AG04450 (cell line): ENCODE data around the gene LUC7L3. TPM values are rescaled to one million over a fixed set of nuclear protein-coding genes. Genes with fewer than 3 reads are reported as not detected.

Source experiments
- CTCF ChIA-PET: fragments of 300-600, 350-600 bp; formaldehyde crosslinking; extraction: SDS; loops from one replicate; lab custom pipeline; 2022; ENCODE audit warnings: antibody characterized with exemption, inconsistent platforms; lab: Charles Lee
- POLR2A ChIA-PET: fragments of 350-600 bp; formaldehyde crosslinking; extraction: SDS; loops from one replicate; lab custom pipeline; 2021; ENCODE audit warnings: antibody characterized with exemption, inconsistent platforms; lab: Yijun Ruan, JAX
- DNase-seq: peaks from one replicate; pipeline ENCODE4 v3.0.0-alpha.2; 2011; ENCODE audit warnings: low read depth, low spot score
- H3K27ac ChIP-seq: one replicate; pipeline ENCODE4 v1.5.1; 2012; ENCODE audit warnings: low read depth, low read length, control low read depth
- H3K27me3 ChIP-seq: one replicate; pipeline ENCODE4 v1.6.0; 2012; ENCODE audit warnings: low read length; ENCODE audit not compliant: control insufficient read depth, insufficient read depth
- H3K4me3 ChIP-seq: 2 replicates; pipeline ENCODE4 v1.5.1; 2011; ENCODE audit warnings: mild to moderate bottlenecking, low read depth, low read length, control low read depth
- H3K9me3 ChIP-seq: 2 replicates; pipeline ENCODE4 v1.5.1; 2012; ENCODE audit warnings: low read length; ENCODE audit not compliant: control insufficient read depth, insufficient read depth
- CTCF ChIP-seq: IDR thresholded peaks from 2 replicates; pipeline ENCODE4 v1.5.1; 2011; ENCODE audit warnings: low read depth, low read length, control low read depth, inconsistent platforms
- polyA plus RNA-seq: library from polyadenylated mRNA; depleted of rRNA; stranded (reverse); fragments of >200 nt; gene quantifications from 2 replicates; pipeline ENCODE4 v1.2.3, GENCODE V29; 2011

Gene LUC7L3
- polyA plus RNA-seq, 1 experiment: 120 TPM

- ChIA-PET CTCF (interaction anchor here (0.7 to 1.0 kb wide), 4 partner anchors 97 to 229 kb away, joined by 3 to 5 read pairs (median 4); no protein-coding TSS in a partner anchor), POLR2A (interaction anchor here (0.7 kb wide), 1 partner anchor 30 kb away, joined by 7 read pairs; no protein-coding TSS in a partner anchor)
- no peak for TF ChIP-seq CTCF
These were observed 8.7 kb downstream of the LUC7L3 start for GRCh38 chr17:50728112-50728429.

DNA sequence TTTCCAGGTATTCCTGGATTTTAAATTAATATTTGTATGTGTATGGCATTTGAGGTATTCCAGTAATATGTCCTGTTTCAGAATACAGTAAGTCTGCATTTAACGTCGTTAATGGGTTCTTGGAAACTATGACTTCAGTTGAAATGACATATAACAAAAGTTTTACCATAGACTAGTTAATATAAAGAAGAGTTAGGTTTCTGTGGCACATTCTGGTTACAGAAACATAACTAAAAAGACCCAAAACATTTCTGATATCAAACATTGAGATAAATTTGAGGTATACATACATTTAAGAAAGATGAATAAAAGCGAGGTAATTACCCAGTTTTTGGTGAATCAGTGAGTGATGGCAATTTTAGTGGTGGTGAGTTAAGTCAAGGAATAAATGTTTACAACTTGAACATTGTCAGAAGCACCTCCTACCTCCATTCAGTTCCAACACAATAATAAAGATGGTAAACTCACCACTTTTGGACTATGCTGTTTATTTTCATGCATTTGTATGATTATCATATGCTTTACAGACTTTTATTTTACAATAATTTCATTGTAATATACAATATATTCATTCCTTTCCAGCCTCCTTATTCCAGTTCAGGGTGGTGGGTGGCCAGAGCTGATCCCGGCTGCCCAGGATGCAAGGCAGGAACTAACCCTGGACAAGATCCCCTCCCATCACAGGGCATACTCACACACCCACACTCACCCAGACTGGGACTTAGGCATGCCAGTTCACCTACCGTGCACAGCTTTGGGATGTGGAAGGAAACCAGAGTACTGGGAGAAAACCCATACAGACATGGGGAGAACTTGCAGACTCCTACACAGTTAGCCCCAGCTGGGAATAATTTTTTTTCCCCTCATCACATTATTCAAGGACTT is 9.7 kb downstream of the LUC7L3 start:
- Histone ChIP-seq H3K27ac (no peak overlapping the region), H3K27me3 (no peaks in the 10 kb centered on the region), H3K9me3 (no peaks in the 10 kb centered on the region), H3K4me3 (no peak overlapping the region)
- POLR2A ChIA-PET: interaction anchor here (1.1 to 1.7 kb wide), 2 partner anchors 10 to 21 kb away, joined by 8 to 14 read pairs; partner anchors contain the start of gene LUC7L3
- CTCF ChIA-PET: interaction anchor here (1.8 kb wide), 1 partner anchor 35 kb away, joined by 6 read pairs; no protein-coding TSS in a partner anchor
- TF ChIP-seq CTCF: no peak
- DNase-seq: no peak

More at GRCh38 chr17:50728112-50728429, 8.7 kb downstream of the LUC7L3 start:
- H3K27ac ChIP-seq: no peak overlapping the region
- H3K27me3 ChIP-seq: no peaks in the 10 kb centered on the region
- DNase-seq: no peak
- H3K4me3 ChIP-seq: no peak overlapping the region
- no peaks in the 10 kb centered on the region for H3K9me3 ChIP-seq

DNA sequence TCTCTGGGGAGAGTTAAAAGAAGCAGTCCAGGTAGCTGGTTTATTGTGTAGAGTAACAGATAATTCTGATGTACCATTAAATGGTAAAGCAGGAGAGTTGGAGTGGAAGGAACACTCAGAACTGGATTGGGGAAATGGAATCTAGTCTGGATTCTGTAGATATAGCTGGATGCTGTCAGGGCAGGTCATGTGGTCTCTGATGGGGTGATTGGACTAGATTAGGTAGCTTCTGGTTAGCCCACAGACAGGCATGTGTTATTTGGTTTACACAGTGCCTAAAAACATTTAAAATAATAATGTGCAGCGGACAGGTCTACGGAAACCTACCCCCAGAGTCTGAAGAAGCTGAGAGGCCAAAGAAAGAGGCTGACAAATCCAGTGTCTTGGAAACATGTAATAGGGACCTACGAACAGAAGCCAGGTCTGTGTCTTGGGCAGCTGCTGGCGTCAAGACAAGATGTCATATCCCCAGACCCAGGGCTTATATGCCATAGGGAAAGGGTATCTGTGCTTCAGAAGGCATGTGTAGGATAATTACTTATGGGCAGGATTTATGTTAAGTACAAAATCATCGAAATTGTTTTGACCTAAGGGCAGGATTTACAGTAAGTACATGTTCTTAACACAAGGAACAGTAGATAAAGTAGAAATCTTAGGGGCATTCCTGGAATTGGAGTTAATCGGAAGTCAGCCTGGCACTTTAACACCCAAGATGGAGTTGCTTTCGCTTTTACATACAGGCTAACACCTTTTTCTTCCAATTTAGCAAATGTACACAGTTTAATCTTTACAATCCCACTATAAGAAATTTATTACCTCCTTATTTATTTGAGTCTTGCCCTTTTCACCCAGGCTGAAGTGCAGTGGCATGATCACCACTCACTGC is 12.4 kb downstream of the LUC7L3 start:
- no peak for DNase-seq
- no peak overlapping the region for H3K27ac ChIP-seq
- TF ChIP-seq CTCF: no peak
- ChIA-PET POLR2A (no interaction called here), CTCF (interaction anchor here (0.7 to 1.2 kb wide), 2 partner anchors 120 to 181 kb away, joined by 3 to 5 read pairs; no protein-coding TSS in a partner anchor)
- no peaks in the 10 kb centered on the region for H3K9me3 ChIP-seq
- no peak overlapping the region for H3K4me3 ChIP-seq
- no peaks in the 10 kb centered on the region for H3K27me3 ChIP-seq

DNA sequence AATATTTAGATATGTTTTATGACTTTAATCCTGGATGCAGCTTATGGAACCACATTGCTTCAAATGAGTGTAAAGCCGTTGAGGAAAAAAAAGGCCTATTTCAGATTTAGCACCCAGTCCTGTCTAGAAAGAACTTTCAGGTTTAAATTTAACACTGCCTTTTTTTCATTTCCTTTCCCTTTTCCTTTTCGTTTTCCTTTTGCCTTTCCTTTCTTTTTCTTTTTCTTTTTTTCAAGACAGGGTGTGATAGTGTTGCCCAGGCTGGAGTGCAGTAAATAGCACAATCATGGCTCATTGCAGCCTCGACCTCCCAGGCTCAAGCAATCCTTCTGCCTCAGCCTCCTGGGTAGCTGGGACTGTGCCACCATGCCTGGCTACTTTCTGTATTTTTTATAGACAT is 15.9 kb downstream of the LUC7L3 start:
- no peak overlapping the region for H3K4me3 ChIP-seq
- CTCF ChIA-PET: no interaction called here
- H3K27me3 ChIP-seq: no peaks in the 10 kb centered on the region
- TF ChIP-seq CTCF: no peak
- POLR2A ChIA-PET: no interaction called here
- H3K27ac ChIP-seq: no peak overlapping the region
- H3K9me3 ChIP-seq: no peaks in the 10 kb centered on the region
- DNase-seq: no peak
